Skeletal muscle satellite cell (primary cell): ENCODE results near the gene MAP1LC3A.

Experiments
- H3K27me3 ChIP-seq: 2 replicates; pipeline ENCODE4 v1.7.0; 2013; ENCODE audit warnings: low read length; ENCODE audit not compliant: control insufficient read depth, insufficient read depth
- H3K36me3 ChIP-seq: 2 replicates; pipeline ENCODE4 v1.7.0; 2013; ENCODE audit warnings: mild to moderate bottlenecking, control low read depth, low read length; ENCODE audit not compliant: insufficient read depth
- H3K4me1 ChIP-seq: 2 replicates; pipeline ENCODE4 v1.7.0; 2013; ENCODE audit warnings: low read length; ENCODE audit not compliant: control insufficient read depth, insufficient read depth
- H3K4me2 ChIP-seq: 2 replicates; pipeline ENCODE4 v1.7.0; 2013; ENCODE audit warnings: mild to moderate bottlenecking, low read length
- H3K4me3 ChIP-seq: 2 replicates; pipeline ENCODE4 v1.7.0; 2013; ENCODE audit warnings: low read length
- H3K9ac ChIP-seq: 2 replicates; pipeline ENCODE4 v1.7.0; 2013; ENCODE audit warnings: mild to moderate bottlenecking, low read depth, low read length, moderate library complexity
- H3K9me3 ChIP-seq: replicated peaks from 2 replicates; pipeline ENCODE4 v1.7.0; 2013; ENCODE audit warnings: mild to moderate bottlenecking, control low read depth, low read length

Gene MAP1LC3A

GRCh38 chr20:34571753-34572152 is 13.2 kb downstream of the MAP1LC3A start:
- no peaks in the 10 kb centered on the region for H3K4me1 ChIP-seq
- no peak overlapping the region for H3K9ac ChIP-seq
- no peak overlapping the region for H3K4me3 ChIP-seq
- no peaks in the 10 kb centered on the region for H3K9me3 ChIP-seq
- no peaks in the 10 kb centered on the region for H3K27me3 ChIP-seq
- no peaks in the 10 kb centered on the region for H3K36me3 ChIP-seq
- H3K4me2 ChIP-seq, result no peak overlapping the region

DNA sequence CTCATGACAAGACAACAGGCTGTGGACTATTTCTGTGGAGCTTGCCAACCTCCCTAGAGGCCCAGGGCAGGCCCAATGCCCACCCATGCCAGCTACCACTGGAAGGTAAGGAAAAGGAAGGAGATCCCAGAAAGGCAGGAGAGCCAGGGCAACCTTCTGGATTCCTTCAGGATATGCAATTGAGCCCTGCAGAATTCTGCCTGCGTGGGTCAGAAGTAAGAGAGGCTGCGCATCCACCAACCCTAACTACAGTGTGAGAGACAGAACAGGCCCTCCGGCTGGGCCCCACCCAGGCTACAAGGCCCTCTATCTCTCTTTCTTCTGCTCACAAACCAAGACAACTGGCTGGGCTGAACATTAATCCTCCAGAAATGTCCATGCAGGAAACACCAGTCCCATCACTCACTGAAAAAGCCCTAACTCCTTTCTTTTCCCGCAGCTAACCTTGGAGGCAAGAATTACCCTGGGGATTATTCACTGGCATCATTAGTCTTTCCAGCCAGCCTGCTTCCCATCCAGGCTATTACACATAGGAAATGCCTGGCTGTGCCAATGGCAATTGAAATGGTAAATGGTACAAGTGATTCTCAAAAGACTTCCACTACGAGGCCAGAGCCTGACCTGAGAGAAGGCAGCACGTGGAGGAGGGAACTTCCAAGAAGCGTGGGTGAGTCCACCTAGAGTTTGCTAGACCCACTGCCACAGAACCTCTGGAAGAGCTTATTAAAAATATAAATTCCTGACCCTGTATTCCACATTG is 15.2 kb downstream of the MAP1LC3A start:
- no peak overlapping the region for H3K4me3 ChIP-seq
- H3K9me3 ChIP-seq, result no peaks in the 10 kb centered on the region
- H3K4me2 ChIP-seq, result no peak overlapping the region
- H3K27me3 ChIP-seq, result no peaks in the 10 kb centered on the region
- no peaks in the 10 kb centered on the region for H3K36me3 ChIP-seq
- H3K9ac ChIP-seq, result no peak overlapping the region
- H3K4me1 ChIP-seq, result peaks cover under 1% of the 10 kb centered on the region

- H3K4me1 ChIP-seq, result peaks cover 7% of the 10 kb centered on the region
- H3K36me3 ChIP-seq, result no peaks in the 10 kb centered on the region
- H3K9ac ChIP-seq, result no peak overlapping the region
- no peak overlapping the region for H3K4me2 ChIP-seq
- H3K4me3 ChIP-seq, result no peak overlapping the region
- H3K27me3 ChIP-seq, result no peaks in the 10 kb centered on the region
- H3K9me3 ChIP-seq, result no peaks in the 10 kb centered on the region
These were observed 15.9 kb downstream of the MAP1LC3A start for GRCh38 chr20:34574426-34574825.

- H3K4me1 ChIP-seq, result peaks cover 11% of the 10 kb centered on the region
- H3K27me3 ChIP-seq, result no peaks in the 10 kb centered on the region
- no peaks in the 10 kb centered on the region for H3K9me3 ChIP-seq
- H3K36me3 ChIP-seq, result no peaks in the 10 kb centered on the region
- no peak overlapping the region for H3K4me2 ChIP-seq
- H3K9ac ChIP-seq, result no peak overlapping the region
- H3K4me3 ChIP-seq, result no peak overlapping the region
These were observed 16.3 kb downstream of the MAP1LC3A start for GRCh38 chr20:34574861-34575260.

DNA sequence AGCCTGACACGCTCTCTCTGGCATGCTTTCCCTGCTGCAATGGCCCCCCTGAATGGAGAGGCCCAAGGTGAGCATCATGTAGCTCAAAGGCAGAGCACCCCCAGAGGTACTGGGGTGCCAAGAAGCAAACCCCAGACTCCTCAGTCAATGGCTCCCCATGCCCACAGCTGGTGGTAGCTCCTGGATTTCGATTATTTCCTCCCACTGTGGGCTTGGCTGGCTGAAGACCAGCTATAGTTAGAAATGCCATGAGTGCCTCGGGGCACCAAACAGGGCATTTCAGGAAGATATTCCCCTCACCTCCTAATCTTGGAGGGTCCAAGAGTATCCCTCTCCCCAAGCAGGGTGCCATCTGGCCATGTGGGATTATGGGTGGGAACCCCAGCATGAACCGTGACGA is 16.8 kb downstream of the MAP1LC3A start:
- H3K27me3 ChIP-seq, result no peaks in the 10 kb centered on the region
- no peaks in the 10 kb centered on the region for H3K36me3 ChIP-seq
- no peak overlapping the region for H3K9ac ChIP-seq
- no peaks in the 10 kb centered on the region for H3K9me3 ChIP-seq
- no peak overlapping the region for H3K4me2 ChIP-seq
- H3K4me3 ChIP-seq, result no peak overlapping the region
- peaks cover 15% of the 10 kb centered on the region for H3K4me1 ChIP-seq

DNA sequence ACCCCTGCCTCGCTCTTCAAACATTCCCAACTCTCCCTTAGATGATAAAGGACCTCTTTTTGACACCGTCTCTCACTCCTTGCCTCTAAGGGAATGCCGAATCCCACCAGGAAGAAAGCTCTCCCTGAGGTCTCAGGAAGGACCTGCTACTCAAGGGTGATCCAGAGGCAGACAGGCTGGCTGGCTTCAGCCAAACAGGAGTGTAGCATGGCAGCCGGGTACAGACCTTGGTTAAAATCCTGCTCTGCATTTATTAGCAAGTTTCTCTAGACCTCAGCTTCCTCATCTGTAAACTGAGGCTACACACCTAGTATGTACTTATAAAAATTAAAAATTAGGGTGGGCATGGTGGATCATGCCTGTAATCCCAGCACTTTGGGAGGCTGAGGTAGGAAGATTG is 17.2 kb downstream of the MAP1LC3A start:
- Histone ChIP-seq H3K4me3 (no peak overlapping the region), H3K9ac (no peak overlapping the region), H3K4me1 (peaks cover 16% of the 10 kb centered on the region), H3K4me2 (no peak overlapping the region), H3K36me3 (no peaks in the 10 kb centered on the region), H3K27me3 (no peaks in the 10 kb centered on the region), H3K9me3 (no peaks in the 10 kb centered on the region)

DNA sequence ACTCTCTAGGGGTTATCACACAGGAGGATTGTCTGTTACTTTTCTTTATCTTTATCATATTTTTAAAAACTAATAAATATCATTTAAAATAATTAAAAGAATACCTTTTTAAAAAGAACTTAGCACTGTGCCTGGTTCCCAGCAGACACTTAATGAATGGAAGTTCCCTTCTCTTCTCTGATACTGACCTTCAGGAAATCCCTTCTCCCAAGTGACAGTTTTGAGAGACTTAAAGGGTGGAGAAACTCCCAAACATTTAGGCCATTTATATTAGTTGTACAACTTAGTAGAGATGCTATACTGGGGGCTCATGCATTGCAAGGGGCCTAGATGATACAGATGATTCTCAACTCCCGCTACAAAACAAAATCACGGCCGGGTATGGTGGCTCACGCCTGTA is 18.5 kb downstream of the MAP1LC3A start:
- Histone ChIP-seq H3K9me3 (no peaks in the 10 kb centered on the region), H3K4me3 (no peak overlapping the region), H3K27me3 (no peaks in the 10 kb centered on the region), H3K4me2 (no peak overlapping the region), H3K36me3 (no peaks in the 10 kb centered on the region), H3K4me1 (peaks cover 24% of the 10 kb centered on the region), H3K9ac (no peak overlapping the region)

GRCh38 chr20:34578025-34578424 is 19.5 kb downstream of the MAP1LC3A start:
- Histone ChIP-seq H3K9me3 (no peaks in the 10 kb centered on the region), H3K27me3 (no peaks in the 10 kb centered on the region), H3K4me2 (no peak overlapping the region), H3K4me1 (peaks cover 34% of the 10 kb centered on the region), H3K9ac (no peak overlapping the region), H3K4me3 (no peak overlapping the region), H3K36me3 (no peaks in the 10 kb centered on the region)

DNA sequence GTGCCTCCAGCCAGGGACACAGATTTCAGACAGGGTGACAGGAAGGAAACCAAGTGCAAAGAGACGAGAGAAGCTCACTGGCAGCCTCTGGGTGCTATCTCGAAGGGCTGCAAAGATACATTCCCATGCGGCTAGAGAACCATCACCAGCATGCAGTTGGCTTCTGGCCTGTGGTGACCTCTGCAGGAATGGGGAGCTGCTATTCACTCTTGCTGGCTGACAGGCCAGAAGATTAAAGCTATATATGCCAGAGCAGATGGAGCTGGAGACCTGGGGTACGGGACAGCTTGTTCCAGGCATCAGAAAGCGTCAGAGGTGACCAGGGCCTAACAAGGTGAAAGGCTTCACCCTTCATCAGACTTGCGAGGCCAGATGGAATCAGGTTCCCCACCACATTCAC is 20.0 kb downstream of the MAP1LC3A start:
- Histone ChIP-seq H3K9me3 (no peaks in the 10 kb centered on the region), H3K27me3 (no peaks in the 10 kb centered on the region), H3K4me1 (peaks cover 39% of the 10 kb centered on the region), H3K4me2 (no peak overlapping the region), H3K36me3 (no peaks in the 10 kb centered on the region), H3K4me3 (no peak overlapping the region), H3K9ac (no peak overlapping the region)

DNA sequence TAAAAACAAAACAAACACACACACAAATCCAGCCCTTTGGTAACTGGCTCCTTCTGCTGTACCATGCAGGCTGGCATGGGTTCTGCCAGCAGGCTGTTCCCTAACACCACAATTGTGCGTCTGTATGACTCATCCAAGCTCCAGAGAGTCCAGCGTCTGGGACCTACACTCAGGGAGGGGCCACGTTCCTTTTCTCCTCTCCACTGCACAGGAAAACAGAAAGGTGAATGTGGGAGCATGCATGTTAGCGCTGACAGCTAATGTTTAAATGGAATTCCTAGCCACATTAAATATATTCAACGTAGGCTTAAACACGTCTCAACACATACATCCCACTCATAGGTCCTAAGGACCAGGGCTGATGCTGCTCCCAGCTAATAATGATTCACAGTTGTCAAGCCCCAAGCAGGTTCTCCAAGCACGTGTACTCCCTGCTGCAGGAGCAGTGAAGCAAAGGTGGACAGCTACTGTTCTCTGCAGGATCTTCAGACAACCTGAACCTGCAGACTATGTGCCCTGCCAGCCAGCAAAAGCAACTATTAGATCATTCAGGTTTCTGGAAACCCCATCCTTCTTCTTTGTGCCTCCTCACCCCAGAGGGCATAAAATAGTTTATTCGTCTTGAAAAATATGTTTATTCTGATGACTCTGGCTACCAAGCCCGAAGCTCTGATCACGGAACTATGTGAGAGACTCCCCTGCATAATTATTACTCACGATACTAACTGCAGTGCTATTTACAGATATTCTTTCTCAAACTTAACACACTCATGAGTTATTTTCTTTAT is 20.9 kb downstream of the MAP1LC3A start:
- Histone ChIP-seq H3K27me3 (no peaks in the 10 kb centered on the region), H3K4me2 (no peak overlapping the region), H3K4me1 (peaks cover 41% of the 10 kb centered on the region), H3K4me3 (no peak overlapping the region), H3K36me3 (no peaks in the 10 kb centered on the region), H3K9ac (no peak overlapping the region), H3K9me3 (no peaks in the 10 kb centered on the region)

DNA sequence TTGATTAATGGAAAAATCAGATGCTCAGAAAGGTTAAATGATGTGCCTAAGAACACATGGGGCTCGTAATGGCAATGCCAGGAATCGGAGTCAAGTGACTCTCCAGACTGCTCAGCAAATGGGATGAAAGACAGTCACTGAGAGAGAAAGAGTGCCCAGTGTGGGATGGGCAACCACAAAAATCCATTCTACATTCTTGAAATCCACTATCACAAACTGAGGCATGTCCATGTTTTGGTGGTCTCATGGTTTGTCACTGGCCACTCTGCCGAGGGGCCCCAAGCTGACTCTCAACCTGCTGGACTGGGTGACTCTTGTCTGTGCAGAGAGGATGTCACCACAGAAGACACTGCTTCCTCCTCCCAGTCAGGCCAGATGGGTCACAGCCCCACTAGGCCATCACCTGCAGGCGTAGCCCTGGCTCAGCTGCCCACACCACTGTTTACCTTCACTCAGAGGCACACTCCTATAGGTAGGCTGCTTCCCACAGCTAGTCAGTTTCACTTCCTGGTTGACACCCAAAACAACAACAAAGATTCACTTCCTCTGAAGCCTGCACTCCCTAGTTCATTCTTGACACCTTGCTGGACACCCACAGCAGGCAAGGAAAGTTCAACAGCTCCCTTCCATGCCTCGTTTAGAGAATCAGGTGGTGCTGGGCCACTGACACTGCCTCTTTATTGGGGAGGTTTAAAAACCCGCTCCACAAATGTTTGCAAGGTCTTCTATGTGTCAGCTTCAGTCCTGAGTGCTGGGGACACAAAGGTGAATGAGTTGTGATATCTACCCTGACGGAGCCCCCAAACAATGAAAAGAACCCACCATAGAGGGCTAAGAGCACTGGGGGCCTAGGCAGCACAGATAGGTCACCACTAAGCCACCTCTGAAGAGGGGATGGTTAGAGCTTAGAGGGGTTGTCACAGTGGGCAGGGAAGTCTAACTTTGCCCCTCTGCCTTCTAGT is 21.7 kb downstream of the MAP1LC3A start:
- no peaks in the 10 kb centered on the region for H3K27me3 ChIP-seq
- H3K9me3 ChIP-seq, result no peaks in the 10 kb centered on the region
- no peak overlapping the region for H3K4me2 ChIP-seq
- H3K4me1 ChIP-seq, result peaks cover 41% of the 10 kb centered on the region
- H3K9ac ChIP-seq, result no peak overlapping the region
- H3K4me3 ChIP-seq, result no peak overlapping the region
- peaks cover 4% of the 10 kb centered on the region for H3K36me3 ChIP-seq
